Right lobe of liver (tissue), 6 donors: ENCODE results near the gene FOXRED1. TPM values are rescaled to one million over a fixed set of nuclear protein-coding genes. Genes with fewer than 3 reads are reported as not detected.

ENCODE experiments used
- ATAC-seq, 4 donors: fragments of 200-7000 bp; cut with Tn5 transposase; one replicate each; pipeline ENCODE4 v1.9.1; 2020; ENCODE audit warnings: mild to moderate bottlenecking in 4 of 4, moderate library complexity in 4 of 4
- DNase-seq, 3 donors: peaks; one replicate each; pipeline ENCODE4 v3.0.0-alpha.2; 2020
- H3K27ac ChIP-seq, 3 donors: fragments of 200-600 bp; one replicate each; pipeline ENCODE4 v1.8.0; 2022
- H3K27me3 ChIP-seq, 2 donors: fragments of 200-600 bp; one replicate each; pipeline ENCODE4 v1.8.0; 2022
- H3K36me3 ChIP-seq, 4 donors: fragments of 200-600 bp; sonication (generic) in 1 of 4; one replicate each; pipeline versions ENCODE4 v1.5.1 to v1.8.0; 2017 to 2022; ENCODE audit warnings: control low read depth in 1 of 4
- H3K4me1 ChIP-seq, 4 donors: fragments of 200-600 bp; sonication (generic) in 1 of 4; one replicate each; pipeline versions ENCODE4 v1.5.1 to v1.8.0; 2017 to 2022; ENCODE audit warnings: control low read depth in 1 of 4
- H3K4me3 ChIP-seq, 3 donors: fragments of 200-600 bp; one replicate each; pipeline ENCODE4 v1.8.0; 2022
- H3K9me3 ChIP-seq, 4 donors: fragments of 200-600 bp; sonication (generic) in 1 of 4; one replicate each; pipeline versions ENCODE4 v1.5.1 to v1.8.0; 2017 to 2022; ENCODE audit warnings: control low read depth in 1 of 4
- POLR2A ChIP-seq: fragments of 450-650 bp; IDR thresholded peaks from one replicate; pipeline ENCODE4 v1.6.1; 2017; ENCODE audit warnings: antibody characterized with exemption, mild to moderate bottlenecking
- WGBS: methylation state at CpG from one replicate; pipeline ENCODE4 v1.1.6; 2018; ENCODE audit warnings: low coverage, low lambda C conversion rate; ENCODE audit not compliant: insufficient coverage; ENCODE audit errors: missing lambda C conversion rate; 5-methylcytosine and 5-hydroxymethylcytosine counted together
- intact Hi-C, 2 donors: fragments of 100-400 bp; cut with DNase I; formaldehyde crosslinking; loops; one replicate each; pipeline versions ENCODE4 v1.11.2 to v1.14.1; 2022
- total RNA-seq, 6 experiments: library from RNA; depleted of rRNA in 2 of 6; stranded (reverse); fragments of >200 nt in 2 of 6; fragmentation: NEBNext Ultra II Directional in 3 of 6; extraction: Animal tissue kit (Norgen Biotek cat#: 25700) in 3 of 6; gene quantifications; one replicate each; pipeline versions ENCODE4 v1.1.0 to v1.2.4, GENCODE V29; 2016 to 2023
- TF ChIP-seq, protein P1 (sequence below), 4 donors: fragments of 200-600 bp in 3 of 4; fragments of 450-650 bp in 1 of 4; IDR thresholded peaks; one replicate each; pipeline versions ENCODE4 v1.5.1 to v1.8.0; 2016 to 2022; ENCODE audit warnings: antibody characterized with exemption in 4 of 4, mild to moderate bottlenecking in 2 of 4
- donor health status: DM: no; HTN: yes; CAD: no.
- donor health status: DM: no; HTN: no; CAD: no.
- donor health status: DM: no; HTN: no; CAD: no.
- donor health status: DM: no; HTN: yes; CAD: no.
- donor health status: DM: no; HTN: yes; CAD: no.

The FOXRED1 gene
- total RNA-seq, 6 experiments from 2014 or later: 18.6 to 50.2 (median 39.8) TPM

DNA sequence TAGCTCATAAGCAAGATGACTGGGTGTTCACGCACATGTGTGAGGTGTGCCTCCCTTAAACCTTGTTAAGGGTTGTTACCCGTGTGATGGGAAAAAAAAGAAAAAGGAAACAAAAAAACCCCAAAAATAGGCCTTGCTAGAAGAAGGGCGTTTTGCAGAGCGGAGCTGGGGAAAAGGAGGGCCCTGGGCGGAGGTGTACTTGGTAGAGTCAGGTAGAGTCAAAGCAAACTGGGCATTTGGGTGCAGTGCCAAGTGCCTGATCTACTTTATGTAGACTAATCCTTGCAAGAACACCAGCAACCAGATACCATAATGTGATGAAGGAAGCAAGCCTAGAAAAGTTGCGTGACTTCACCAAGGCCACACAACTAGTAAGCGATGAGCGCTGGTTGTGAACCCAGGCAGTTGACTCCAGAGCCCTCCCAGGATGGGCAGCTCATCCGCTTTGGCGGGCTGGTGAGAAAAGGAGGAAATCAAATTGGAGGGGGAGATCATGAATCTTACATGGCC, 12.8 kb downstream of the FOXRED1 start:
- H3K36me3 ChIP-seq: peaks cover 0 to 2% (median 0%) of the 10 kb centered on the region in 4 donors
- ATAC-seq (no peak), DNase-seq (no peak)
- H3K4me3 ChIP-seq: peak overlapping the region in 2 of 3 donors; percentile 83 to 87
- TF ChIP-seq, protein P1, sequence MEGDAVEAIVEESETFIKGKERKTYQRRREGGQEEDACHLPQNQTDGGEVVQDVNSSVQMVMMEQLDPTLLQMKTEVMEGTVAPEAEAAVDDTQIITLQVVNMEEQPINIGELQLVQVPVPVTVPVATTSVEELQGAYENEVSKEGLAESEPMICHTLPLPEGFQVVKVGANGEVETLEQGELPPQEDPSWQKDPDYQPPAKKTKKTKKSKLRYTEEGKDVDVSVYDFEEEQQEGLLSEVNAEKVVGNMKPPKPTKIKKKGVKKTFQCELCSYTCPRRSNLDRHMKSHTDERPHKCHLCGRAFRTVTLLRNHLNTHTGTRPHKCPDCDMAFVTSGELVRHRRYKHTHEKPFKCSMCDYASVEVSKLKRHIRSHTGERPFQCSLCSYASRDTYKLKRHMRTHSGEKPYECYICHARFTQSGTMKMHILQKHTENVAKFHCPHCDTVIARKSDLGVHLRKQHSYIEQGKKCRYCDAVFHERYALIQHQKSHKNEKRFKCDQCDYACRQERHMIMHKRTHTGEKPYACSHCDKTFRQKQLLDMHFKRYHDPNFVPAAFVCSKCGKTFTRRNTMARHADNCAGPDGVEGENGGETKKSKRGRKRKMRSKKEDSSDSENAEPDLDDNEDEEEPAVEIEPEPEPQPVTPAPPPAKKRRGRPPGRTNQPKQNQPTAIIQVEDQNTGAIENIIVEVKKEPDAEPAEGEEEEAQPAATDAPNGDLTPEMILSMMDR (IDR thresholded peaks at IDR 0.05): no peak
- TF ChIP-seq POLR2A: no peak
- intact Hi-C loops: no loop called here
- peaks cover 0 to 43% (median 20%) of the 10 kb centered on the region in 4 donors for H3K4me1 ChIP-seq
- H3K27me3 ChIP-seq: no peaks in the 10 kb centered on the region
- peak overlapping the region in 1 of 3 donors; percentile 99 for H3K27ac ChIP-seq
- no peaks in the 10 kb centered on the region for H3K9me3 ChIP-seq
- 94% methylated on average over 7 of the region's 10 CpGs for WGBS

DNA sequence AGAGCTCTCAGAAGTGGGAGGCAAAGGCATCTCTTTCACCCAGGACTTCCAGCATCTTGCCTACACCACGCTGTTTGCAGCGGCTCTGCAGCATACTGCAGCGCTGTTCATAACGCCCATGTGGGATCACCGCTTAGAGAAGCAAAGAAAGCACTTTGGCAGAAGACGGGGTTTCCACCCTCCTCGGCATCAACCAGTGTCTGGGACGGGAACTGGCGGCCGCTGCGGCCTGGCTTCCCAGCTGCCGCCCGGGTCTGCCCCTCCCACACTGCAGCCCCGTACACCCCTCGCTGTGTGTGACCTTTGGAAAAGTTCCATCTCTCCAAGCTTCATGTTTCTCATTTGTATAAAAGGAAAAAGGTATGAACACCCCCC, 13.4 kb downstream of the FOXRED1 start:
- WGBS: 2% methylated on average over 15 of the region's 15 CpGs
- H3K27me3 ChIP-seq: no peaks in the 10 kb centered on the region
- H3K9me3 ChIP-seq: no peaks in the 10 kb centered on the region
- H3K36me3 ChIP-seq: peaks cover 0 to 2% (median 0%) of the 10 kb centered on the region in 4 donors
- peak overlapping the region; percentile 73 to 87 (median 83) for H3K4me3 ChIP-seq
- peaks cover 0 to 37% (median 17%) of the 10 kb centered on the region in 4 donors for H3K4me1 ChIP-seq
- peak overlapping the region; percentile 91 to 99 (median 93) for H3K27ac ChIP-seq
- TF ChIP-seq, protein P1 (IDR thresholded peaks at IDR 0.05): no peak
- TF ChIP-seq POLR2A: no peak
- ATAC-seq: peak; percentile 30 to 54 (median 42)
- intact Hi-C loops: no loop called here
- peak; percentile 54 to 68 (median 63) for DNase-seq

- DNase-seq (peak; percentile 81 to 87 (median 86)), ATAC-seq (peak; percentile 75 to 89 (median 84))
- Histone ChIP-seq H3K27me3 (no peaks in the 10 kb centered on the region), H3K4me1 (peaks cover 0 to 31% (median 15%) of the 10 kb centered on the region in 4 donors), H3K9me3 (no peaks in the 10 kb centered on the region), H3K27ac (peak within 1 kb of the TSS; percentile 91 to 99 (median 93)), H3K4me3 (peak within 1 kb of the TSS; percentile 73 to 87 (median 83)), H3K36me3 (peaks cover 0 to 2% (median 0%) of the 10 kb centered on the region in 4 donors)
- 0% methylated on average over 16 of the region's 82 CpGs for WGBS
- TF ChIP-seq POLR2A: peak; percentile 83
- TF ChIP-seq, protein P1 (IDR thresholded peaks at IDR 0.05): peak in 1 of 4 donors; percentile 55
- intact Hi-C loops: no loop called here
Observed at GRCh38 chr11:126282736-126283591, 14.0 kb downstream of the FOXRED1 start, which contains the start of gene TIRAP. Gene TIRAP (plus strand): TSS chr11:126283093. CDS start chr11:126290895, 7,802 bp downstream.

DNA sequence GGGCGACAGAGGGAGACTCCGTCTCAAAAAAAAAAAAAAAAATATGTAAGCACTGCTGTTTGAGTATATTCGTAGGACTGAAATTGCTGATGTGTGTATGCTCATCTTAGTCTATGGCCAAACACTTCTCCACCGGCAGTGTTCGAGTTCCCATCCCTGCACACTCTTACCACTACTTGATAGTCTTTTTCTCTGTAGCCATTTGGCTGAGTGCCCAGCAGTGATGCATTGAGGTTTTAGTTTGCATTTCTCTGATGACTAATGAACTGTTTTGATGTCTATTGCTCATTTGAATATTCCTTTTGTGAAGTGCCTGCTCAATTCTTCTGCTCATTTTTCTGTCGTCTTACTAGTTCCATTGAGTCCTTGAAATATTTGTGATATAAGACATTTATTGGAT, 15.9 kb downstream of the FOXRED1 start:
- intact Hi-C loops: no loop called here
- peak in 1 of 4 donors; percentile 7 for ATAC-seq
- DNase-seq: peak in 1 of 3 donors; percentile 70

More for the DNA sequence above, 15.9 kb downstream of the FOXRED1 start:
- Histone ChIP-seq H3K27me3 (no peaks in the 10 kb centered on the region), H3K27ac (no peak overlapping the region), H3K9me3 (no peaks in the 10 kb centered on the region), H3K4me1 (peaks cover 0 to 17% (median 8%) of the 10 kb centered on the region in 4 donors), H3K4me3 (no peak overlapping the region), H3K36me3 (peaks cover 0 to 5% (median 0%) of the 10 kb centered on the region in 4 donors)
- 71% methylated on average over 5 of the region's 6 CpGs for WGBS
- TF ChIP-seq, protein P1 (IDR thresholded peaks at IDR 0.05): no peak
- no peak for TF ChIP-seq POLR2A
